GM21723 (cell line): ENCODE measurements around the gene SLC36A2.
A peak's percentile ranks its signal among the peaks of the same experiment; 100 is the strongest.

ENCODE experiments used
- ATAC-seq: cut with Tn5 transposase; IDR thresholded peaks from one replicate; pipeline ENCODE4 v1.9.1; 2021; ENCODE audit warnings: mild to moderate bottlenecking, moderate library complexity; ENCODE audit not compliant: unreplicated experiment

Gene SLC36A2

GRCh38 chr5:151285683-151286082 lies 61.7 kb downstream of the SLC36A2 start:
- ATAC-seq = no peak

- no peak for ATAC-seq
Observed at GRCh38 chr5:151284392-151284967, 62.9 kb downstream of the SLC36A2 start.

GRCh38 chr5:151283120-151283825 lies 64.1 kb downstream of the SLC36A2 start:
- no peak for ATAC-seq

GRCh38 chr5:151281001-151281639 lies 66.2 kb downstream of the SLC36A2 start:
- ATAC-seq = no peak

- no peak for ATAC-seq
Observed at GRCh38 chr5:151280443-151280842, 66.9 kb downstream of the SLC36A2 start.

GRCh38 chr5:151278845-151279244 lies 68.5 kb downstream of the SLC36A2 start:
- ATAC-seq = no peak

- no peak for ATAC-seq
Observed at GRCh38 chr5:151275803-151276202, 71.6 kb downstream of the SLC36A2 start.

GRCh38 chr5:151274666-151275065 lies 72.7 kb downstream of the SLC36A2 start:
- no peak for ATAC-seq

GRCh38 chr5:151271336-151271735 lies 76.0 kb downstream of the SLC36A2 start:
- no peak for ATAC-seq

GRCh38 chr5:151270599-151270998 lies 76.8 kb downstream of the SLC36A2 start:
- ATAC-seq = peak; percentile 92

GRCh38 chr5:151267491-151268260 lies 79.7 kb downstream of the SLC36A2 start:
- ATAC-seq = no peak
